ENCODE data around the gene KLHL25.
A peak's percentile ranks its signal among the peaks of the same experiment; 100 is the strongest.

The KLHL25 gene

GRCh38 chr15:85792912-85793590 lies 1.7 kb downstream of the KLHL25 start:
- H3K9me3 Mint-ChIP-seq: no peaks in the 10 kb centered on the region
- peak overlapping the region; percentile 85 for H3K4me3 Mint-ChIP-seq
- ATAC-seq (no peak), DNase-seq (no peak)
- H3K27me3 Mint-ChIP-seq: no peaks in the 10 kb centered on the region
- H3K4me1 Mint-ChIP-seq: peaks cover 37% of the 10 kb centered on the region
- H3K36me3 Mint-ChIP-seq (ENCODE audit: low read depth): no peaks in the 10 kb centered on the region
- peak overlapping the region; percentile 33 for H3K27ac Mint-ChIP-seq

- Mint-ChIP-seq H3K4me1 (peaks cover 42% of the 10 kb centered on the region), H3K36me3 (ENCODE audit: low read depth) (no peaks in the 10 kb centered on the region), H3K27ac (no peak overlapping the region), H3K27me3 (no peaks in the 10 kb centered on the region), H3K9me3 (no peaks in the 10 kb centered on the region), H3K4me3 (no peak overlapping the region)
- ATAC-seq: no peak
- DNase-seq: no peak
These were observed 2.5 kb downstream of the KLHL25 start for GRCh38 chr15:85792102-85792731.

- Mint-ChIP-seq H3K36me3 (ENCODE audit: low read depth) (no peaks in the 10 kb centered on the region), H3K4me3 (no peak overlapping the region), H3K27me3 (no peaks in the 10 kb centered on the region), H3K4me1 (peaks cover 52% of the 10 kb centered on the region), H3K27ac (no peak overlapping the region), H3K9me3 (no peaks in the 10 kb centered on the region)
- ATAC-seq: no peak
- no peak for DNase-seq
These were observed 5.2 kb downstream of the KLHL25 start for GRCh38 chr15:85789496-85789875.

GRCh38 chr15:85788771-85789495 lies 5.8 kb downstream of the KLHL25 start:
- no peak overlapping the region for H3K27ac Mint-ChIP-seq
- ATAC-seq: no peak
- H3K4me1 Mint-ChIP-seq: peaks cover 54% of the 10 kb centered on the region
- no peaks in the 10 kb centered on the region for H3K36me3 Mint-ChIP-seq (ENCODE audit: low read depth)
- H3K4me3 Mint-ChIP-seq: no peak overlapping the region
- H3K27me3 Mint-ChIP-seq: no peaks in the 10 kb centered on the region
- H3K9me3 Mint-ChIP-seq: no peaks in the 10 kb centered on the region
- no peak for DNase-seq

GRCh38 chr15:85786781-85787114 lies 8.0 kb downstream of the KLHL25 start:
- DNase-seq: no peak
- H3K4me1 Mint-ChIP-seq: peaks cover 50% of the 10 kb centered on the region
- ATAC-seq: no peak
- no peaks in the 10 kb centered on the region for H3K9me3 Mint-ChIP-seq
- H3K27ac Mint-ChIP-seq: no peak overlapping the region
- H3K27me3 Mint-ChIP-seq: no peaks in the 10 kb centered on the region
- H3K36me3 Mint-ChIP-seq (ENCODE audit: low read depth): no peaks in the 10 kb centered on the region
- no peak overlapping the region for H3K4me3 Mint-ChIP-seq

- H3K36me3 Mint-ChIP-seq (ENCODE audit: low read depth): no peaks in the 10 kb centered on the region
- H3K27ac Mint-ChIP-seq: peak overlapping the region; percentile 82
- DNase-seq: no peak
- no peak for ATAC-seq
- H3K4me1 Mint-ChIP-seq: peaks cover 52% of the 10 kb centered on the region
- H3K4me3 Mint-ChIP-seq: peak overlapping the region; percentile 64
- no peaks in the 10 kb centered on the region for H3K9me3 Mint-ChIP-seq
- H3K27me3 Mint-ChIP-seq: no peaks in the 10 kb centered on the region
These were observed 8.6 kb downstream of the KLHL25 start for GRCh38 chr15:85785887-85786780.

- H3K9me3 Mint-ChIP-seq: no peaks in the 10 kb centered on the region
- no peaks in the 10 kb centered on the region for H3K36me3 Mint-ChIP-seq (ENCODE audit: low read depth)
- H3K4me1 Mint-ChIP-seq: peaks cover 44% of the 10 kb centered on the region
- DNase-seq (no peak), ATAC-seq (no peak)
- H3K4me3 Mint-ChIP-seq: no peak overlapping the region
- H3K27me3 Mint-ChIP-seq: no peaks in the 10 kb centered on the region
- no peak overlapping the region for H3K27ac Mint-ChIP-seq
These were observed 12.7 kb downstream of the KLHL25 start for GRCh38 chr15:85782064-85782463.

- no peaks in the 10 kb centered on the region for H3K9me3 Mint-ChIP-seq
- H3K27me3 Mint-ChIP-seq: no peaks in the 10 kb centered on the region
- no peak overlapping the region for H3K27ac Mint-ChIP-seq
- DNase-seq (no peak), ATAC-seq (no peak)
- no peak overlapping the region for H3K4me3 Mint-ChIP-seq
- peaks cover 37% of the 10 kb centered on the region for H3K4me1 Mint-ChIP-seq
- H3K36me3 Mint-ChIP-seq (ENCODE audit: low read depth): no peaks in the 10 kb centered on the region
These were observed 13.6 kb downstream of the KLHL25 start for GRCh38 chr15:85781099-85781498.

GRCh38 chr15:85780225-85780985 lies 14.3 kb downstream of the KLHL25 start:
- Mint-ChIP-seq H3K4me1 (peaks cover 31% of the 10 kb centered on the region), H3K9me3 (no peaks in the 10 kb centered on the region)
- ATAC-seq: no peak

GRCh38 chr15:85779249-85779648 lies 15.5 kb downstream of the KLHL25 start:
- Mint-ChIP-seq H3K27ac (no peak overlapping the region), H3K4me3 (no peak overlapping the region), H3K4me1 (peaks cover 21% of the 10 kb centered on the region), H3K27me3 (no peaks in the 10 kb centered on the region), H3K36me3 (ENCODE audit: low read depth) (no peaks in the 10 kb centered on the region), H3K9me3 (no peaks in the 10 kb centered on the region)
- no peak for ATAC-seq
- no peak for DNase-seq

More at GRCh38 chr15:85780225-85780985, 14.3 kb downstream of the KLHL25 start:
- DNase-seq: no peak
- no peaks in the 10 kb centered on the region for H3K27me3 Mint-ChIP-seq
- no peaks in the 10 kb centered on the region for H3K36me3 Mint-ChIP-seq (ENCODE audit: low read depth)
- no peak overlapping the region for H3K27ac Mint-ChIP-seq
- no peak overlapping the region for H3K4me3 Mint-ChIP-seq

GRCh38 chr15:85778107-85778776 lies 16.5 kb downstream of the KLHL25 start:
- ATAC-seq (no peak), DNase-seq (no peak)
- Mint-ChIP-seq H3K4me3 (no peak overlapping the region), H3K4me1 (peaks cover 16% of the 10 kb centered on the region), H3K27me3 (no peaks in the 10 kb centered on the region), H3K36me3 (ENCODE audit: low read depth) (no peaks in the 10 kb centered on the region), H3K27ac (no peak overlapping the region), H3K9me3 (no peaks in the 10 kb centered on the region)

GRCh38 chr15:85777250-85778106 lies 17.2 kb downstream of the KLHL25 start:
- ATAC-seq: no peak
- no peak overlapping the region for H3K4me3 Mint-ChIP-seq
- no peaks in the 10 kb centered on the region for H3K27me3 Mint-ChIP-seq

GRCh38 chr15:85773970-85774369 lies 20.8 kb downstream of the KLHL25 start:
- H3K4me3 Mint-ChIP-seq: no peak overlapping the region
- no peaks in the 10 kb centered on the region for H3K36me3 Mint-ChIP-seq (ENCODE audit: low read depth)
- ATAC-seq (no peak), DNase-seq (no peak)
- H3K27me3 Mint-ChIP-seq: no peaks in the 10 kb centered on the region
- no peaks in the 10 kb centered on the region for H3K9me3 Mint-ChIP-seq
- no peak overlapping the region for H3K27ac Mint-ChIP-seq
- H3K4me1 Mint-ChIP-seq: no peaks in the 10 kb centered on the region

More at GRCh38 chr15:85777250-85778106, 17.2 kb downstream of the KLHL25 start:
- Mint-ChIP-seq H3K27ac (no peak overlapping the region), H3K4me1 (peaks cover 13% of the 10 kb centered on the region), H3K36me3 (ENCODE audit: low read depth) (no peaks in the 10 kb centered on the region), H3K9me3 (no peaks in the 10 kb centered on the region)
- no peak for DNase-seq

Data from activated naive CD8-positive, alpha-beta T cell treated with anti-CD3 and anti-CD28 coated beads, Interleukin-2, amount 50 U/mL, for 24 hours (primary cell).